ENCODE data around the gene METTL16. TPM values are rescaled to one million over a fixed set of nuclear protein-coding genes. Genes with fewer than 3 reads are reported as not detected.

Gene METTL16
- total RNA-seq, 1 donor from 2014 or later: 20.8 TPM

DNA sequence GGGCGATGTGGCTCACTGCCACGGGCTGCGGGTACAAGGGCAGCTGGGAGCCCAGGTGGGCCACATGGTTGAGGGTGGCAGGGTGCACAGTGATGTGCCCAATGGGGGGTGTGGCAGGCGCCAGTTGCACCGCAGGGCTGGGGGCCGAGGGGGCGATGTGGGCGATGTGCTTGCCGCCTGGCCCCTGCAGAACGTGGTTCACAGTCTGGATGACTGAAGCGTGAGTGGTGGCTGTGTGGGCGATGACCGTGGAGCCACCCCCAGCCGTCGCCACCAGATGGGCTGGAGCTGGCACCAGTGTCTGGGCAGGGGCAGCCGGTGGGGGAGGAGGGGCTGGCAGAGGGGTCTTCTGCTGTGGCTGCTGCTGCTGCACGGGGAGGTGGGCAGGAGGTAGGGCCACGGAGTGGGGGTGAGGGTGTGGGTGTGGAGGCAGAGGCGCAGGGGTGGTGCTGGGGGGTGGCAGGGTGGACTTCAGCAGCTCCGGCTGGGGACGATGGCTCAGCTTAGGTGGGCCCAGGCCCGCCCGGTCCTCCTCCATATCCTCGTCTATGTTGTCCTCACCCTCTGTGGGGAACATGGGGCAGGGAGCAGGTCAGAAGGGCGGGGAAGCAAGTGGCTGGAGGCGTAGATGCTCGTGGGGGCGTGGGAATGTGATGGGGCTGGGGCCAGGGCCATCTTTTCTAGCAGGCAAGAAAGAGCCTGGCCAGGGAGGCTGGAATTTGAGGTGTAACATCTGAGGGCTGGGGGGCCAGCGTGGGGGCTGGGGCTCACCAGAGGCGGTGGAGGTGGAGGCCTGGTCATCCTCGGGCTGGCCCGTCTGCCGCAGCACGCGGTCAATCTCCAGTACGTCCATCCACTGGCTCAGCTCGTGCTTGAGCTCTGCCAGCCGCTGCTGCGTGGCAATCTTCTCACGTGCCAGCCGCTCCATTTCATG is 124.3 kb downstream of the METTL16 start:
- H3K27ac ChIP-seq (replicated peaks): no peak overlapping the region
- H3K4me3 ChIP-seq: no peak overlapping the region
- no peak for DNase-seq
- TF ChIP-seq, protein P1, sequence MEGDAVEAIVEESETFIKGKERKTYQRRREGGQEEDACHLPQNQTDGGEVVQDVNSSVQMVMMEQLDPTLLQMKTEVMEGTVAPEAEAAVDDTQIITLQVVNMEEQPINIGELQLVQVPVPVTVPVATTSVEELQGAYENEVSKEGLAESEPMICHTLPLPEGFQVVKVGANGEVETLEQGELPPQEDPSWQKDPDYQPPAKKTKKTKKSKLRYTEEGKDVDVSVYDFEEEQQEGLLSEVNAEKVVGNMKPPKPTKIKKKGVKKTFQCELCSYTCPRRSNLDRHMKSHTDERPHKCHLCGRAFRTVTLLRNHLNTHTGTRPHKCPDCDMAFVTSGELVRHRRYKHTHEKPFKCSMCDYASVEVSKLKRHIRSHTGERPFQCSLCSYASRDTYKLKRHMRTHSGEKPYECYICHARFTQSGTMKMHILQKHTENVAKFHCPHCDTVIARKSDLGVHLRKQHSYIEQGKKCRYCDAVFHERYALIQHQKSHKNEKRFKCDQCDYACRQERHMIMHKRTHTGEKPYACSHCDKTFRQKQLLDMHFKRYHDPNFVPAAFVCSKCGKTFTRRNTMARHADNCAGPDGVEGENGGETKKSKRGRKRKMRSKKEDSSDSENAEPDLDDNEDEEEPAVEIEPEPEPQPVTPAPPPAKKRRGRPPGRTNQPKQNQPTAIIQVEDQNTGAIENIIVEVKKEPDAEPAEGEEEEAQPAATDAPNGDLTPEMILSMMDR (IDR thresholded peaks at IDR 0.05; ENCODE audit: borderline replicate concordance): no peak
- peaks cover 26% of the 10 kb centered on the region for H3K36me3 ChIP-seq
- H3K9me3 ChIP-seq (replicated peaks): no peaks in the 10 kb centered on the region
- H3K27me3 ChIP-seq (ENCODE audit: low read depth): no peaks in the 10 kb centered on the region
- intact Hi-C loops (cut with micrococcal nuclease): no loop called here
- H3K4me1 ChIP-seq: peaks cover 55% of the 10 kb centered on the region

DNA sequence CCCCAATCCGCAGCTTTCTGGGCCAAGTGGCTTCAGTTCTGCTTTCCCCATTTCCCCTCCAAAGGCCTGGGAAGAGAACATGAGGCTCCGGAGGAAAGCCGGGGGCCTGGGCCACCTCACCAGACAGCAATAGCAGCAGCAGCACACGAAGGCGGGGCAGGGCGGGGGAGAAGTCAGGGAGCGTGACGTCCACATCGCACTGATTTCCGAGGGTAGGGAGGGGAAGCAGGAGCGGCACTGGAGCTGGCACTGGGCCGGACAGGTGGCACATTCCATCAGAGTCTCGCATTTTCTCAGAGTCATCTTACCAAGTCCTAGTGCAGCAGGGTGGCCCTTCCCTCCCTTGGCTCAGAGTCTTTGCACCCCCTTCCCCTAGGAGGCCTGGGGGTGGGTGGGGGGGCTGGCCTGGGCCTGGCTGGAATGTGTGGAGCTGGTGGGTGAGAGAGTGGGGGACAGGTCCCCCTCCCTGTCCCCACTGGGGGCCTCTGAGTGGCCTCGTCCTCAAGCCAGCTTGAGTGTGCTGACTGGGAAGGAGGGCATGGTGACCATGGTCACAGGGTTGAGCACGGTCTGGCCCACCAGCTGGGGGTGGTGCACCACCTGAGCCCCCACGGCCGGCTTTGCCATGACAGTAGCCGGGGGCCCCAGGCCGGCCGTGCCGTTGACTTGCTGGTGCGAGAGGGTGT is 125.1 kb downstream of the METTL16 start:
- H3K4me1 ChIP-seq: peaks cover 47% of the 10 kb centered on the region
- TF ChIP-seq, protein P1 (IDR thresholded peaks at IDR 0.05; ENCODE audit: borderline replicate concordance): no peak
- no peak overlapping the region for H3K27ac ChIP-seq (replicated peaks)
- no peaks in the 10 kb centered on the region for H3K27me3 ChIP-seq (ENCODE audit: low read depth)
- intact Hi-C loops (cut with micrococcal nuclease): no loop called here
- H3K9me3 ChIP-seq (replicated peaks): no peaks in the 10 kb centered on the region
- no peak for DNase-seq
- H3K4me3 ChIP-seq: no peak overlapping the region
- H3K36me3 ChIP-seq: peaks cover 27% of the 10 kb centered on the region

DNA sequence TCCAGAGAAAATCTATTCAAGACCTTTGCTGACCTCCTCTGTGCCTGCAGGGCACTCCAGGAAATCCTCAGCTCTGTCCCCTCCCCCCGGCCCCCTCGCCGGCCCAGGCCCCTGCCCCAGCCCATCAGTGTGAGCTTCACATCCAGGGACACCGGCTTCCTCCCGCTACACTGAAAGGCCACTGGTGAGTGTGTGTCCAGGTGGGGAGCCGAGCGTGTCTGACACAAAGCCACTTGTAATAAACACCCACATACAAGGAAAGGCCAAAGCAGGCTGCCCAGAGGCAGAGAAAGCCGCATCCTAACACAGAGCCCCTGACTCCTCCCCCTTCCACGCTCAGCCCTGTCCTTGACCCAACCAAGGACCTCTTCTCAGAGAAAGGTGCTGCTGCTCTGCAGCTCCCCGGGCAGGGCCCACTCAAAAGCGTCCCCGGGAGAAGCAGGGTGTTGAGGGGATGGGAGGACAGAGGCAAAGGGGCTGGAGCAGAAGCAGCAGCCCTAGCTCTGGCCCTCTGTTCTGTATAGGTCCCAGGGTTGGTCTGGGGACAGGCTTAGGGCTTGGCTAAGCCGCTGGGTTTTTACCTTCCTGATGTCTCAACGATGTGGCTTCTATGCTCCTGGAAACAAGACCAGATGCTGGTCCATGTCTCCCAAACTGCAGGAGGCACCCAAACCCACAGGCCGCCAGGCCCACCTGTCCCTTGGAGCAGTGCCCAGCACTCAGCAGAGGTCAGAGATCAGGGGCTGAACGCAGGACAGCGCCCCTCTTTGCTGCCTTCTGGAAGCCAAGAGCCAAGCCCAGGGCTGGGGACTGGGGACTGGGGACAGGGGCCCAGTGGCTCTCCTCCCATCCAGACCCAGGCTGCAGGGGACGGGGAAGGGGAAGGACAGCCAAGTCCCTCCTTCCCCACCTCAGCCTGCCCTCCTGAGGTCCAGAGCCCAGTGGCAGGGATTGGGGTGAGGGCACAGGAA is 126.2 kb downstream of the METTL16 start:
- no peak for DNase-seq
- Histone ChIP-seq H3K36me3 (peaks cover 37% of the 10 kb centered on the region), H3K4me3 (no peak overlapping the region), H3K9me3 (replicated peaks) (no peaks in the 10 kb centered on the region), H3K27me3 (ENCODE audit: low read depth) (no peaks in the 10 kb centered on the region), H3K4me1 (peaks cover 37% of the 10 kb centered on the region), H3K27ac (replicated peaks) (no peak overlapping the region)
- TF ChIP-seq, protein P1 (IDR thresholded peaks at IDR 0.05; ENCODE audit: borderline replicate concordance): no peak
- intact Hi-C loops (cut with micrococcal nuclease): no loop called here

DNA sequence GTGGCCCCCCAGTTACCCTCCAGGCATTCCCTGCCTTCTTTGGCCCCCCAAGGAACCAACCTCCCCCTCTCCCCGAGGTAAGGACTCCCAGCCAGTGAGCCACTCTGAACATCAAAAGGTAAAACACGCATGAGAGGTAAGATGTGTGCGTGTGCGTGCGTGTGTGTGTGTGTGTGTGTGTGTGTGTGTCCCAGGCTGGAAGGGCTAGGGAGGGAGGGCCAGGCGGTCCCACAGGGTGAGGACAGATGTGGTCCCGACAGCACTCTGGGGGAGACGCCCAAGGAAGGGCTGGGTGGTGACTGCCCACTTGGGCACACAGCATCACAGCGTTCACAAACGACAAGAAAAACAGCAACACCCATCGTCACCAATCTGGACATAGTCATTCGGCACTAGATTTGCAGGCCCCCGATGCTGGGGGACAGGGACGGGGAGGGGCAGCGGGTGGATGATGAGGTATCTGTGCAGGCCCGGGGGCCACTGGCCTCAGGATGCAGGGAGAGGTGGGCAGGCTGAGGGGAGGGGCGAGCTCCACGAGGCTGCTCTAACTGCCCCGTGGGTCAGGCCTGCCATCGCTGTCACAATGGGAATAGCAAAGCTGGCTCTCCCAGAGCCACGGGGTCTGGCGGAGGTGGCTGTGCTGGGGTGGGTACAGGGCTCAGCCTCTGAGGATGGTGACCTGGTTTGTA is 127.1 kb downstream of the METTL16 start:
- peaks cover 27% of the 10 kb centered on the region for H3K4me1 ChIP-seq
- TF ChIP-seq, protein P1 (IDR thresholded peaks at IDR 0.05; ENCODE audit: borderline replicate concordance): no peak
- H3K9me3 ChIP-seq (replicated peaks): no peaks in the 10 kb centered on the region
- no peaks in the 10 kb centered on the region for H3K27me3 ChIP-seq (ENCODE audit: low read depth)
- intact Hi-C loops (cut with micrococcal nuclease): no loop called here
- H3K27ac ChIP-seq (replicated peaks): no peak overlapping the region
- no peak for DNase-seq
- peaks cover 47% of the 10 kb centered on the region for H3K36me3 ChIP-seq
- no peak overlapping the region for H3K4me3 ChIP-seq

Data from left ventricle myocardium inferior (tissue), 1 donor.